ENCODE results near the gene WNT9A. TPM values are rescaled to one million over a fixed set of nuclear protein-coding genes. Genes with fewer than 3 reads are reported as not detected.
A peak's percentile ranks its signal among the peaks of the same experiment; 100 is the strongest.

WNT9A gene
- total RNA-seq, 1 experiment from 2014 or later: 3.7 TPM

- H3K36me3 ChIP-seq: peaks cover 3% of the 10 kb centered on the region; the same call in 1 of the 2 replicates
- peaks cover 67% of the 10 kb centered on the region for H3K4me1 ChIP-seq (replicated peaks)
- H3K9me3 ChIP-seq (replicated peaks): peaks cover 4% of the 10 kb centered on the region; the same call in 1 of the 2 replicates
- peak in 1 of 2 experiments; percentile 36 for DNase-seq (ENCODE audit: low read depth in 1 of 2, low spot score in 2 of 2)
- no peaks in the 10 kb centered on the region for H3K27me3 ChIP-seq (replicated peaks)
- no peak overlapping the region for H3K27ac ChIP-seq
- no peak overlapping the region for H3K4me3 ChIP-seq
Measured at GRCh38 chr1:227949954-227950734, 2.4 kb upstream of the WNT9A start.

- Histone ChIP-seq H3K9me3 (replicated peaks) (peaks cover 2% of the 10 kb centered on the region; the same call in 1 of the 2 replicates), H3K36me3 (peaks cover 3% of the 10 kb centered on the region; the same call in 1 of the 2 replicates), H3K4me3 (no peak overlapping the region), H3K27ac (no peak overlapping the region), H3K27me3 (replicated peaks) (no peaks in the 10 kb centered on the region), H3K4me1 (replicated peaks) (peaks cover 69% of the 10 kb centered on the region)
- DNase-seq (ENCODE audit: low read depth in 1 of 2, low spot score in 2 of 2): peak in 1 of 2 experiments; percentile 37
Measured at GRCh38 chr1:227949341-227949921, 1.7 kb upstream of the WNT9A start.

GRCh38 chr1:227948493-227949260 is 945 bp upstream of the WNT9A start:
- no peaks in the 10 kb centered on the region for H3K27me3 ChIP-seq (replicated peaks)
- H3K9me3 ChIP-seq (replicated peaks): no peaks in the 10 kb centered on the region
- H3K36me3 ChIP-seq: peaks cover 3% of the 10 kb centered on the region; the same call in 1 of the 2 replicates
- DNase-seq (ENCODE audit: low read depth in 1 of 2, low spot score in 2 of 2): peak; percentile 41 to 48
- H3K27ac ChIP-seq: peak overlapping the region; percentile 49; the same call in 1 of the 2 replicates
- peak overlapping the region; percentile 68 for H3K4me3 ChIP-seq
- H3K4me1 ChIP-seq (replicated peaks): peaks cover 61% of the 10 kb centered on the region

GRCh38 chr1:227947386-227947675 is 401 bp downstream of the WNT9A start:
- Histone ChIP-seq H3K4me3 (peak overlapping the region; percentile 68), H3K4me1 (replicated peaks) (peaks cover 48% of the 10 kb centered on the region), H3K27ac (no peak overlapping the region), H3K36me3 (peaks cover 3% of the 10 kb centered on the region; the same call in 1 of the 2 replicates), H3K9me3 (replicated peaks) (no peaks in the 10 kb centered on the region), H3K27me3 (replicated peaks) (no peaks in the 10 kb centered on the region)
- peak in 1 of 2 experiments; percentile 53 for DNase-seq (ENCODE audit: low read depth in 1 of 2, low spot score in 2 of 2)

- Histone ChIP-seq H3K4me1 (replicated peaks) (peaks cover 43% of the 10 kb centered on the region), H3K27ac (no peak overlapping the region), H3K4me3 (peak overlapping the region; percentile 68), H3K27me3 (replicated peaks) (no peaks in the 10 kb centered on the region), H3K9me3 (replicated peaks) (no peaks in the 10 kb centered on the region), H3K36me3 (peaks cover 3% of the 10 kb centered on the region; the same call in 1 of the 2 replicates)
- DNase-seq (ENCODE audit: low read depth in 1 of 2, low spot score in 2 of 2): peak; percentile 65 to 75
Measured at GRCh38 chr1:227946624-227947385, 927 bp downstream of the WNT9A start.

GRCh38 chr1:227945891-227946623 is 1.7 kb downstream of the WNT9A start:
- Histone ChIP-seq H3K36me3 (peaks cover 3% of the 10 kb centered on the region; the same call in 1 of the 2 replicates), H3K27me3 (replicated peaks) (no peaks in the 10 kb centered on the region), H3K4me1 (replicated peaks) (peaks cover 42% of the 10 kb centered on the region), H3K9me3 (replicated peaks) (no peaks in the 10 kb centered on the region), H3K4me3 (peak overlapping the region; percentile 68), H3K27ac (no peak overlapping the region)
- DNase-seq (ENCODE audit: low read depth in 1 of 2, low spot score in 2 of 2): peak; percentile 69 to 78

- Histone ChIP-seq H3K9me3 (replicated peaks) (no peaks in the 10 kb centered on the region), H3K27ac (no peak overlapping the region), H3K4me3 (no peak overlapping the region), H3K36me3 (peaks cover 3% of the 10 kb centered on the region; the same call in 1 of the 2 replicates), H3K4me1 (replicated peaks) (peaks cover 42% of the 10 kb centered on the region), H3K27me3 (replicated peaks) (no peaks in the 10 kb centered on the region)
- peak in 1 of 2 experiments; percentile 38 for DNase-seq (ENCODE audit: low read depth in 1 of 2, low spot score in 2 of 2)
Measured at GRCh38 chr1:227944931-227945890, 2.5 kb downstream of the WNT9A start.

- H3K4me1 ChIP-seq (replicated peaks): peaks cover 39% of the 10 kb centered on the region
- no peak overlapping the region for H3K4me3 ChIP-seq
- peaks cover 3% of the 10 kb centered on the region; the same call in 1 of the 2 replicates for H3K36me3 ChIP-seq
- no peaks in the 10 kb centered on the region for H3K9me3 ChIP-seq (replicated peaks)
- no peak overlapping the region for H3K27ac ChIP-seq
- H3K27me3 ChIP-seq (replicated peaks): no peaks in the 10 kb centered on the region
- peak in 1 of 2 experiments; percentile 30 for DNase-seq (ENCODE audit: low read depth in 1 of 2, low spot score in 2 of 2)
Measured at GRCh38 chr1:227944090-227944930, 3.4 kb downstream of the WNT9A start.

GRCh38 chr1:227943381-227944089 is 4.2 kb downstream of the WNT9A start:
- Histone ChIP-seq H3K4me3 (no peak overlapping the region), H3K4me1 (replicated peaks) (peaks cover 31% of the 10 kb centered on the region), H3K27ac (no peak overlapping the region), H3K36me3 (peaks cover 3% of the 10 kb centered on the region; the same call in 1 of the 2 replicates), H3K27me3 (replicated peaks) (no peaks in the 10 kb centered on the region), H3K9me3 (replicated peaks) (no peaks in the 10 kb centered on the region)
- peak in 1 of 2 experiments; percentile 20 for DNase-seq (ENCODE audit: low read depth in 1 of 2, low spot score in 2 of 2)

- Histone ChIP-seq H3K4me3 (no peak overlapping the region), H3K27me3 (replicated peaks) (no peaks in the 10 kb centered on the region), H3K9me3 (replicated peaks) (no peaks in the 10 kb centered on the region), H3K4me1 (replicated peaks) (peaks cover 26% of the 10 kb centered on the region), H3K27ac (no peak overlapping the region), H3K36me3 (0 out of 2 replicates have a peak, but pooled peaks cover 3% of the 10 kb centered on the region)
- DNase-seq (ENCODE audit: low read depth in 1 of 2, low spot score in 2 of 2): peak in 1 of 2 experiments; percentile 41
Measured at GRCh38 chr1:227942716-227943261, 4.9 kb downstream of the WNT9A start.

Data from SJSA1 (cell line).